Measurements from ENCODE around the gene GRID2.

The GRID2 gene

GRCh38 chr4:93312299-93312698, 1008.5 kb downstream of the GRID2 start:
- Histone ChIP-seq H3K27me3 (ENCODE audit: control insufficient read depth in 5 of 5, insufficient read depth in 4 of 5, low read length in 5 of 5) (no peaks in the 10 kb centered on the region), H3K9me3 (ENCODE audit: control insufficient read depth in 5 of 5, low read length in 5 of 5) (no peaks in the 10 kb centered on the region), H3K4me3 (ENCODE audit: low read depth in 1 of 5, low read length in 5 of 5) (no peak overlapping the region), H3K36me3 (ENCODE audit: control insufficient read depth in 5 of 5, insufficient read depth in 5 of 5, low read length in 5 of 5) (no peaks in the 10 kb centered on the region), H3K9ac (ENCODE audit: low read length in 5 of 5) (no peak overlapping the region), H3K27ac (ENCODE audit: low read depth, low read length) (no peak overlapping the region), H3K4me1 (ENCODE audit: control insufficient read depth in 5 of 5, insufficient read depth in 5 of 5, low read length in 5 of 5) (no peaks in the 10 kb centered on the region)

GRCh38 chr4:93313197-93313596, 1009.4 kb downstream of the GRID2 start:
- Histone ChIP-seq H3K4me1 (ENCODE audit: control insufficient read depth in 5 of 5, insufficient read depth in 5 of 5, low read length in 5 of 5) (no peaks in the 10 kb centered on the region), H3K4me3 (ENCODE audit: low read depth in 1 of 5, low read length in 5 of 5) (no peak overlapping the region), H3K27me3 (ENCODE audit: control insufficient read depth in 5 of 5, insufficient read depth in 4 of 5, low read length in 5 of 5) (no peaks in the 10 kb centered on the region), H3K9me3 (ENCODE audit: control insufficient read depth in 5 of 5, low read length in 5 of 5) (no peaks in the 10 kb centered on the region), H3K36me3 (ENCODE audit: control insufficient read depth in 5 of 5, insufficient read depth in 5 of 5, low read length in 5 of 5) (no peaks in the 10 kb centered on the region), H3K9ac (ENCODE audit: low read length in 5 of 5) (no peak overlapping the region), H3K27ac (ENCODE audit: low read depth, low read length) (no peak overlapping the region)

GRCh38 chr4:93317057-93317456, 1013.3 kb downstream of the GRID2 start:
- H3K27me3 ChIP-seq (ENCODE audit: control insufficient read depth in 5 of 5, insufficient read depth in 4 of 5, low read length in 5 of 5): no peaks in the 10 kb centered on the region
- no peak overlapping the region for H3K9ac ChIP-seq (ENCODE audit: low read length in 5 of 5)
- H3K4me3 ChIP-seq (ENCODE audit: low read depth in 1 of 5, low read length in 5 of 5): no peak overlapping the region
- H3K4me1 ChIP-seq (ENCODE audit: control insufficient read depth in 5 of 5, insufficient read depth in 5 of 5, low read length in 5 of 5): no peaks in the 10 kb centered on the region
- H3K27ac ChIP-seq (ENCODE audit: low read depth, low read length): no peak overlapping the region
- H3K36me3 ChIP-seq (ENCODE audit: control insufficient read depth in 5 of 5, insufficient read depth in 5 of 5, low read length in 5 of 5): no peaks in the 10 kb centered on the region
- H3K9me3 ChIP-seq (ENCODE audit: control insufficient read depth in 5 of 5, low read length in 5 of 5): no peaks in the 10 kb centered on the region

GRCh38 chr4:93317561-93317960, 1013.8 kb downstream of the GRID2 start:
- Histone ChIP-seq H3K27me3 (ENCODE audit: control insufficient read depth in 5 of 5, insufficient read depth in 4 of 5, low read length in 5 of 5) (no peaks in the 10 kb centered on the region), H3K9ac (ENCODE audit: low read length in 5 of 5) (no peak overlapping the region), H3K36me3 (ENCODE audit: control insufficient read depth in 5 of 5, insufficient read depth in 5 of 5, low read length in 5 of 5) (no peaks in the 10 kb centered on the region), H3K9me3 (ENCODE audit: control insufficient read depth in 5 of 5, low read length in 5 of 5) (no peaks in the 10 kb centered on the region), H3K4me1 (ENCODE audit: control insufficient read depth in 5 of 5, insufficient read depth in 5 of 5, low read length in 5 of 5) (no peaks in the 10 kb centered on the region), H3K27ac (ENCODE audit: low read depth, low read length) (no peak overlapping the region), H3K4me3 (ENCODE audit: low read depth in 1 of 5, low read length in 5 of 5) (no peak overlapping the region)

GRCh38 chr4:93319041-93319440, 1015.3 kb downstream of the GRID2 start:
- H3K36me3 ChIP-seq (ENCODE audit: control insufficient read depth in 5 of 5, insufficient read depth in 5 of 5, low read length in 5 of 5): no peaks in the 10 kb centered on the region
- no peak overlapping the region for H3K9ac ChIP-seq (ENCODE audit: low read length in 5 of 5)
- H3K9me3 ChIP-seq (ENCODE audit: control insufficient read depth in 5 of 5, low read length in 5 of 5): no peaks in the 10 kb centered on the region
- no peaks in the 10 kb centered on the region for H3K27me3 ChIP-seq (ENCODE audit: control insufficient read depth in 5 of 5, insufficient read depth in 4 of 5, low read length in 5 of 5)
- H3K4me1 ChIP-seq (ENCODE audit: control insufficient read depth in 5 of 5, insufficient read depth in 5 of 5, low read length in 5 of 5): no peaks in the 10 kb centered on the region
- H3K4me3 ChIP-seq (ENCODE audit: low read depth in 1 of 5, low read length in 5 of 5): no peak overlapping the region
- no peak overlapping the region for H3K27ac ChIP-seq (ENCODE audit: low read depth, low read length)

- Histone ChIP-seq H3K36me3 (ENCODE audit: control insufficient read depth in 5 of 5, insufficient read depth in 5 of 5, low read length in 5 of 5) (no peaks in the 10 kb centered on the region), H3K4me3 (ENCODE audit: low read depth in 1 of 5, low read length in 5 of 5) (no peak overlapping the region), H3K27ac (ENCODE audit: low read depth, low read length) (no peak overlapping the region), H3K27me3 (ENCODE audit: control insufficient read depth in 5 of 5, insufficient read depth in 4 of 5, low read length in 5 of 5) (no peaks in the 10 kb centered on the region), H3K4me1 (ENCODE audit: control insufficient read depth in 5 of 5, insufficient read depth in 5 of 5, low read length in 5 of 5) (no peaks in the 10 kb centered on the region), H3K9ac (ENCODE audit: low read length in 5 of 5) (no peak overlapping the region), H3K9me3 (ENCODE audit: control insufficient read depth in 5 of 5, low read length in 5 of 5) (no peaks in the 10 kb centered on the region)
Measured at GRCh38 chr4:93320356-93320755, 1016.6 kb downstream of the GRID2 start.

- Histone ChIP-seq H3K36me3 (ENCODE audit: control insufficient read depth in 5 of 5, insufficient read depth in 5 of 5, low read length in 5 of 5) (no peaks in the 10 kb centered on the region), H3K27me3 (ENCODE audit: control insufficient read depth in 5 of 5, insufficient read depth in 4 of 5, low read length in 5 of 5) (no peaks in the 10 kb centered on the region), H3K9ac (ENCODE audit: low read length in 5 of 5) (no peak overlapping the region), H3K9me3 (ENCODE audit: control insufficient read depth in 5 of 5, low read length in 5 of 5) (no peaks in the 10 kb centered on the region), H3K27ac (ENCODE audit: low read depth, low read length) (no peak overlapping the region), H3K4me3 (ENCODE audit: low read depth in 1 of 5, low read length in 5 of 5) (no peak overlapping the region), H3K4me1 (ENCODE audit: control insufficient read depth in 5 of 5, insufficient read depth in 5 of 5, low read length in 5 of 5) (no peaks in the 10 kb centered on the region)
Measured at GRCh38 chr4:93327346-93327745, 1023.6 kb downstream of the GRID2 start.

- Histone ChIP-seq H3K9ac (ENCODE audit: low read length in 5 of 5) (no peak overlapping the region), H3K9me3 (ENCODE audit: control insufficient read depth in 5 of 5, low read length in 5 of 5) (no peaks in the 10 kb centered on the region), H3K27me3 (ENCODE audit: control insufficient read depth in 5 of 5, insufficient read depth in 4 of 5, low read length in 5 of 5) (no peaks in the 10 kb centered on the region), H3K4me1 (ENCODE audit: control insufficient read depth in 5 of 5, insufficient read depth in 5 of 5, low read length in 5 of 5) (no peaks in the 10 kb centered on the region), H3K36me3 (ENCODE audit: control insufficient read depth in 5 of 5, insufficient read depth in 5 of 5, low read length in 5 of 5) (no peaks in the 10 kb centered on the region), H3K27ac (ENCODE audit: low read depth, low read length) (no peak overlapping the region), H3K4me3 (ENCODE audit: low read depth in 1 of 5, low read length in 5 of 5) (no peak overlapping the region)
Measured at GRCh38 chr4:93334003-93334402, 1030.2 kb downstream of the GRID2 start.

- Histone ChIP-seq H3K9ac (ENCODE audit: low read length in 5 of 5) (no peak overlapping the region), H3K9me3 (ENCODE audit: control insufficient read depth in 5 of 5, low read length in 5 of 5) (no peaks in the 10 kb centered on the region), H3K36me3 (ENCODE audit: control insufficient read depth in 5 of 5, insufficient read depth in 5 of 5, low read length in 5 of 5) (no peaks in the 10 kb centered on the region), H3K4me1 (ENCODE audit: control insufficient read depth in 5 of 5, insufficient read depth in 5 of 5, low read length in 5 of 5) (no peaks in the 10 kb centered on the region), H3K27ac (ENCODE audit: low read depth, low read length) (no peak overlapping the region), H3K27me3 (ENCODE audit: control insufficient read depth in 5 of 5, insufficient read depth in 4 of 5, low read length in 5 of 5) (no peaks in the 10 kb centered on the region), H3K4me3 (ENCODE audit: low read depth in 1 of 5, low read length in 5 of 5) (no peak overlapping the region)
Measured at GRCh38 chr4:93337196-93337595, 1033.4 kb downstream of the GRID2 start.

- no peaks in the 10 kb centered on the region for H3K9me3 ChIP-seq (ENCODE audit: control insufficient read depth in 5 of 5, low read length in 5 of 5)
- H3K27me3 ChIP-seq (ENCODE audit: control insufficient read depth in 5 of 5, insufficient read depth in 4 of 5, low read length in 5 of 5): no peaks in the 10 kb centered on the region
- H3K4me3 ChIP-seq (ENCODE audit: low read depth in 1 of 5, low read length in 5 of 5): no peak overlapping the region
Measured at GRCh38 chr4:93342738-93343137, 1039.0 kb downstream of the GRID2 start.

GRCh38 chr4:93346840-93347239, 1043.1 kb downstream of the GRID2 start:
- no peaks in the 10 kb centered on the region for H3K27me3 ChIP-seq (ENCODE audit: control insufficient read depth in 5 of 5, insufficient read depth in 4 of 5, low read length in 5 of 5)
- H3K9ac ChIP-seq (ENCODE audit: low read length in 5 of 5): no peak overlapping the region
- H3K4me1 ChIP-seq (ENCODE audit: control insufficient read depth in 5 of 5, insufficient read depth in 5 of 5, low read length in 5 of 5): no peaks in the 10 kb centered on the region
- no peaks in the 10 kb centered on the region for H3K36me3 ChIP-seq (ENCODE audit: control insufficient read depth in 5 of 5, insufficient read depth in 5 of 5, low read length in 5 of 5)
- H3K27ac ChIP-seq (ENCODE audit: low read depth, low read length): no peak overlapping the region
- no peak overlapping the region for H3K4me3 ChIP-seq (ENCODE audit: low read depth in 1 of 5, low read length in 5 of 5)
- no peaks in the 10 kb centered on the region for H3K9me3 ChIP-seq (ENCODE audit: control insufficient read depth in 5 of 5, low read length in 5 of 5)

More at GRCh38 chr4:93342738-93343137, 1039.0 kb downstream of the GRID2 start:
- H3K9ac ChIP-seq (ENCODE audit: low read length in 5 of 5): no peak overlapping the region
- H3K4me1 ChIP-seq (ENCODE audit: control insufficient read depth in 5 of 5, insufficient read depth in 5 of 5, low read length in 5 of 5): no peaks in the 10 kb centered on the region
- no peak overlapping the region for H3K27ac ChIP-seq (ENCODE audit: low read depth, low read length)
- H3K36me3 ChIP-seq (ENCODE audit: control insufficient read depth in 5 of 5, insufficient read depth in 5 of 5, low read length in 5 of 5): no peaks in the 10 kb centered on the region

Data from subcutaneous abdominal adipose tissue (tissue), 5 donors.